SK-N-MC (cell line): ENCODE measurements around the gene CARMIL1.

ENCODE experiments used
- DNase-seq: peaks from one replicate; pipeline ENCODE4 v3.0.0-alpha.2; 2011; ENCODE audit warnings: low read depth, low spot score
- H3K27ac ChIP-seq: fragments of 200-600 bp; sonication (generic); 2 replicates; pipeline ENCODE4 v1.5.1; 2016; ENCODE audit warnings: mixed run types
- H3K36me3 ChIP-seq: fragments of 200-600 bp; sonication (generic); 2 replicates; pipeline ENCODE4 v1.6.1; 2017; ENCODE audit warnings: antibody characterized with exemption, low read length, mixed read lengths; ENCODE audit not compliant: insufficient read depth
- H3K4me3 ChIP-seq: fragments of 200-600 bp; sonication (generic); 2 replicates; pipeline ENCODE4 v1.5.1; 2016
- H3K9ac ChIP-seq: fragments of 200-600 bp; sonication (generic); 2 replicates; pipeline ENCODE4 v1.8.0; 2017; ENCODE audit warnings: mixed run types, mixed read lengths; ENCODE audit not compliant: insufficient read length
- H3K9me3 ChIP-seq: fragments of 200-600 bp; sonication (generic); 2 replicates; pipeline ENCODE4 v1.6.1; 2017; ENCODE audit warnings: low read depth, mild to moderate bottlenecking, antibody characterized with exemption, low read length, moderate library complexity, mixed read lengths
- EZH2 ChIP-seq: fragments of 200-600 bp; sonication (generic); IDR thresholded peaks from one replicate; pipeline ENCODE4 v1.6.1; 2017; ENCODE audit warnings: antibody characterized with exemption
- FOXP2 ChIP-seq: optimal IDR thresholded peaks from 2 replicates; pipeline ENCODE3; 2011; ENCODE audit warnings: mild to moderate bottlenecking, moderate library complexity; ENCODE audit not compliant: insufficient read depth; ENCODE audit errors: extremely low read length, control extremely low read depth
- POLR2AphosphoS5 ChIP-seq: IDR thresholded peaks from 2 replicates; pipeline ENCODE4 v1.6.1; 2012; ENCODE audit warnings: mild to moderate bottlenecking, low read depth, low read length, borderline replicate concordance

Gene CARMIL1

GRCh38 chr6:25278914-25279747 is at the start of gene CARMIL1:
Gene CARMIL1, plus strand, starts transcription at chr6:25279374. Its CDS starts 422 bp downstream, at chr6:25279796.
- TF ChIP-seq POLR2AphosphoS5 (peak; percentile 43; the same call in 1 of the 2 replicates), EZH2 (no peak), FOXP2 (no peak)
- DNase-seq = no peak
- Histone ChIP-seq H3K36me3 (no peaks in the 10 kb centered on the region), H3K9ac (peak within 1 kb of the TSS; percentile 74), H3K9me3 (no peaks in the 10 kb centered on the region), H3K27ac (no peak within 1 kb of the TSS), H3K4me3 (peak within 1 kb of the TSS; percentile 95)

DNA sequence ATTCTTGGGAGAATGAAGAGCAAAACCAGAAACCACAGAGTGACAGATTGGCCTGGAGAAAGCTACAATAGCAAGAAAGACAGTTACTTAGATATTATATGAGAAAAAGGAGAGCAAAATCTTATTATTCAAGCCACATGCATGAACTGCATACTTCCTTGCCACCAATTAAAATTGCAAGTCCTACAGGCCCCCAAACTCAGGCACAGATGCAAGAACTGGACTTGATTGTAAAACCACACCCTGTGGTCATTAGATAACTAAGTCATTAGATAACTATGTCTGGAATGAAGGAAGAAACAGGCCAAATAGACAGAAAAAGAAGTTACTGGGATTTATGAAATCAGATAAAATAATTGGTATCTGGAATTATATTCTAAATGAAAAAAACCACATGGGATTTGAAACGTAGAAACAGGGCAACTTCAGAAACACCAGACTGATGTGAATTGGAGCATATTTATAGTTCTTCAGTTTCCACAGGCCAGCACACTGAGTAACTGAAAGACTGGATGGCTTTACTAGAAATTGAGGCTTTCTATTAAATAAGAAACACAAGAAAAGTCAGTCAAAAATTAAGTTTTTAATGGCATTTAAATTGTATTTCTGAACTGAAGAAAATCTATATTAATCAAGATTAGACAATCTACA is 49.4 kb upstream of the CARMIL1 start:
- TF ChIP-seq EZH2 (no peak), POLR2AphosphoS5 (no peak), FOXP2 (no peak)
- no peak overlapping the region for H3K9ac ChIP-seq
- H3K27ac ChIP-seq = peak overlapping the region; percentile 51; the same call in 1 of the 2 replicates
- H3K9me3 ChIP-seq = no peaks in the 10 kb centered on the region
- no peaks in the 10 kb centered on the region for H3K36me3 ChIP-seq
- H3K4me3 ChIP-seq = no peak overlapping the region
- no peak for DNase-seq

DNA sequence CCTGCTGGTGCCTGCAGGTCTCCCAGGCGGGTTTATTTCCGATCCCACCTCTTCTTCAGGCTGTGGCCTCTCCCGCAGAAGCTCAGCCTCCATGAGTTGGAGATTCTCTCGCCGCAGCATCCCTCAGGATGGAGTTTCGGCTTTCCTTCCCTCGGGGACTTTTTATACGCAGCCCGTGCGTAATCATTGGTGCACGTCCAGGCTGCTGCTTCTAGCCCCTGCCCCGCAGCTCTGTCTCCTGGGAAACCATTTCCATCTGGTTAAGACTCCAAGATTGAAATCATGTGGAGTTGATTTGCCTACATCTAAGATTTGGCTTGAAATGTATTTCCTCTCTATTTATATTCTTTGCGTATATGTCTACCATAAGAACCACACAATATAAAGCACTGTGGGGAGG is 46.7 kb upstream of the CARMIL1 start:
- no peak overlapping the region for H3K9ac ChIP-seq
- DNase-seq = peak; percentile 85
- H3K4me3 ChIP-seq = peak overlapping the region; percentile 66
- no peaks in the 10 kb centered on the region for H3K9me3 ChIP-seq
- TF ChIP-seq FOXP2 (no peak), POLR2AphosphoS5 (no peak), EZH2 (no peak)
- peak overlapping the region; percentile 85 for H3K27ac ChIP-seq
- H3K36me3 ChIP-seq = no peaks in the 10 kb centered on the region

GRCh38 chr6:25233226-25233625 is 45.9 kb upstream of the CARMIL1 start:
- no peaks in the 10 kb centered on the region for H3K36me3 ChIP-seq
- no peaks in the 10 kb centered on the region for H3K9me3 ChIP-seq
- H3K9ac ChIP-seq = no peak overlapping the region
- H3K4me3 ChIP-seq = peak overlapping the region; percentile 66
- DNase-seq = no peak
- TF ChIP-seq FOXP2 (no peak), EZH2 (no peak), POLR2AphosphoS5 (no peak)
- H3K27ac ChIP-seq = peak overlapping the region; percentile 85

GRCh38 chr6:25237579-25237978 is 41.6 kb upstream of the CARMIL1 start:
- no peak for DNase-seq
- no peaks in the 10 kb centered on the region for H3K9me3 ChIP-seq
- no peak for TF ChIP-seq EZH2
- no peak for TF ChIP-seq POLR2AphosphoS5
- no peak for TF ChIP-seq FOXP2
- no peak overlapping the region for H3K9ac ChIP-seq
- H3K27ac ChIP-seq = no peak overlapping the region
- no peak overlapping the region for H3K4me3 ChIP-seq
- H3K36me3 ChIP-seq = no peaks in the 10 kb centered on the region

DNA sequence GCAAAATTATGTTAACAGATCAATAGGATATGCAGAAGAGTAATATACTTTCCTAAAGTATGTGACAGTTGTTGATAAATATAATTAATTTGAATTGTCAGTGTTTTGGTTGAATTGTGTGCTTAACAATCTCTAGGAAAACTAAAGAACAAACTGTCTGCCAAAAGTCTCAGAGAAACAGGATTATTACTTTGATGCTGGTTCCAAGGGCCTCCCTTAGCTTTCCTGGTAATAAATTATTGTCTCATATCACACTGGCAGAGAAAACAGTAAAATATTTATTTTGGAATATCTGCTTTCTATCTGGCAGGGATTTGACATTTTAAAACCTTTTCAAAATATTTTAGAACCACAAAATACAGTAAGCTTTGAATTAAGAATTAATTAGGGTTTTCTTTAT is 40.1 kb upstream of the CARMIL1 start:
- DNase-seq = no peak
- no peak overlapping the region for H3K9ac ChIP-seq
- peak overlapping the region; percentile 0; the same call in 1 of the 2 replicates for H3K27ac ChIP-seq
- H3K36me3 ChIP-seq = no peaks in the 10 kb centered on the region
- no peak for TF ChIP-seq POLR2AphosphoS5
- TF ChIP-seq FOXP2 = no peak
- no peak for TF ChIP-seq EZH2
- H3K9me3 ChIP-seq = no peaks in the 10 kb centered on the region
- H3K4me3 ChIP-seq = peak overlapping the region; percentile 39; the same call in 1 of the 2 replicates

DNA sequence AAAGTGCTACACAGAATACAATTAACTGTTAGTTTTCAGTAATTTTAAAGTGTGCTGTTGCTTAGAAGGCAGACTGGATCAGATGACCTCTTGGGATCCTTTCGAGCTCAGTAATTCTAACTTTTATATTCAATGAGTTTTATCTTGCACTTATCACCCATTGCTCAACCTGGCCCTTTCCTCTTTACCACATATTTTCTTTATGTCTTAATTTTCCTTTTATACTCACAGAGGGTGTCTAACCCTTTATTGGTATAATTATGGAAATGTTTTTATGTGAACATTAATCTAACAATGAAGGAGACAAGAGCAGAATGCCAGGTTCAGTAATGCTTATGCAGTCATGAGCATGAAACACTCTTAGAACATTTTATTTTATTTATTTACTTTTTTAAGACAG is 39.7 kb upstream of the CARMIL1 start:
- H3K9me3 ChIP-seq = no peaks in the 10 kb centered on the region
- H3K27ac ChIP-seq = peak overlapping the region; percentile 0; the same call in 1 of the 2 replicates
- H3K4me3 ChIP-seq = peak overlapping the region; percentile 39; the same call in 1 of the 2 replicates
- no peak for DNase-seq
- no peaks in the 10 kb centered on the region for H3K36me3 ChIP-seq
- no peak overlapping the region for H3K9ac ChIP-seq
- no peak for TF ChIP-seq POLR2AphosphoS5
- TF ChIP-seq FOXP2 = no peak
- TF ChIP-seq EZH2 = no peak

DNA sequence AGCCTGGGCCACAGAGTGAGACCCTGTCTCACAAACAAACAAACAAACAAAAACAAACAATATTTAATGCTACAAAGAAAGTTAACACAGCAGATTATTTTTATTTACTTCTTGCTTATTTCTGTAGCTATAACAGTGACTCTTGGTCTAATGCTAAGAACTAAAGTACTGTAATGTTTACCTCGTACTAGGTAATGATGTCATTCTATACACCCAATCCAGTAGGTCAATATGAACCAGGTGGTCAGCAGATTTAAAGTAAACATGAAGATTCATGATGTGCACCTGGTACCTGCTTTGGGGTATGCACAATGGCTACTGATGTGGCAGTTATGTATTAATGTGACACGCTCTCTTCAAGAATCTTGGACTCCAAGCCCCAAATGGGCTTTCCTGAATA is 36.6 kb upstream of the CARMIL1 start:
- DNase-seq = no peak
- no peak overlapping the region for H3K4me3 ChIP-seq
- TF ChIP-seq EZH2 = no peak
- no peak for TF ChIP-seq FOXP2
- no peak for TF ChIP-seq POLR2AphosphoS5

More for the DNA sequence above, 36.6 kb upstream of the CARMIL1 start:
- Histone ChIP-seq H3K9me3 (no peaks in the 10 kb centered on the region), H3K36me3 (no peaks in the 10 kb centered on the region), H3K9ac (no peak overlapping the region), H3K27ac (no peak overlapping the region)
